HFF-Myc (cell line): Measurements from ENCODE around the gene TFAP2A.

Experiments used
- DNase-seq: peaks from one replicate; pipeline ENCODE4 v3.0.0-alpha.2; 2011; ENCODE audit warnings: low read depth; ENCODE audit errors: extremely low read depth
- H3K4me3 ChIP-seq: replicated peaks from 2 replicates; pipeline ENCODE4 v1.5.1; 2011; ENCODE audit warnings: low read depth, mild to moderate bottlenecking, control low read depth, low read length
- CTCF ChIP-seq: IDR thresholded peaks from 2 replicates; pipeline ENCODE4 v1.5.1; 2012; ENCODE audit warnings: mild to moderate bottlenecking, low read depth, low read length, control low read depth; ENCODE audit errors: missing control alignments

TFAP2A gene

GRCh38 chr6:10441004-10441654, 26.3 kb upstream of the TFAP2A start:
- no peak overlapping the region for H3K4me3 ChIP-seq
- no peak for TF ChIP-seq CTCF
- DNase-seq: no peak

GRCh38 chr6:10437891-10438290, 23.0 kb upstream of the TFAP2A start:
- DNase-seq: no peak
- TF ChIP-seq CTCF: no peak
- no peak overlapping the region for H3K4me3 ChIP-seq

GRCh38 chr6:10434235-10434634, 19.4 kb upstream of the TFAP2A start:
- TF ChIP-seq CTCF: no peak
- no peak for DNase-seq
- no peak overlapping the region for H3K4me3 ChIP-seq

GRCh38 chr6:10433322-10433721, 18.4 kb upstream of the TFAP2A start:
- no peak for TF ChIP-seq CTCF
- no peak overlapping the region for H3K4me3 ChIP-seq

GRCh38 chr6:10431423-10432164, 16.7 kb upstream of the TFAP2A start:
- no peak overlapping the region for H3K4me3 ChIP-seq
- TF ChIP-seq CTCF: no peak
- DNase-seq: no peak

More at GRCh38 chr6:10433322-10433721, 18.4 kb upstream of the TFAP2A start:
- DNase-seq: no peak

GRCh38 chr6:10429638-10430427, 15.0 kb upstream of the TFAP2A start:
- no peak overlapping the region for H3K4me3 ChIP-seq
- TF ChIP-seq CTCF: peak; percentile 46
- DNase-seq: no peak
